K562 (cell line): ENCODE data around the gene IMPDH2. TPM values are rescaled to one million over a fixed set of nuclear protein-coding genes. Genes with fewer than 3 reads are reported as not detected.

Experiments
- CTBP1 ChIP-seq: fragments of 450-650 bp; IDR thresholded peaks from 2 replicates; pipeline ENCODE4 v1.6.1; 2016; ENCODE audit warnings: borderline replicate concordance
- FUS ChIP-seq: fragments of 200-400 bp; formaldehyde crosslinking; optimal IDR thresholded peaks from 2 replicates; pipeline ENCODE3; 2017; ENCODE audit warnings: low read depth, low read length
- MEF2D ChIP-seq: conservative IDR thresholded peaks from 2 replicates; pipeline ENCODE4 v1.6.1; 2016; ENCODE audit warnings: low read depth, missing genetic modification characterization, missing compliant biosample characterization
- RBM39 ChIP-seq: fragments of 200-400 bp; formaldehyde crosslinking; optimal IDR thresholded peaks from 2 replicates; pipeline ENCODE3; 2018; ENCODE audit warnings: low read depth, low read length
- TCF7L2 ChIP-seq: fragments of 150-350 bp; IDR thresholded peaks from 2 replicates; pipeline ENCODE4 v1.6.1; 2016; ENCODE audit warnings: low read depth, mild to moderate bottlenecking, low read length, moderate library complexity
- ZNF76 ChIP-seq: fragments of 250-450 bp; sonication (Bioruptor Pico); IDR thresholded peaks from 2 replicates; pipeline ENCODE4 v1.4.0; 2020; ENCODE audit warnings: mild to moderate bottlenecking, moderate library complexity, borderline replicate concordance
- ZNF780A ChIP-seq: fragments of 250-450 bp; sonication (Bioruptor Pico); IDR thresholded peaks from 2 replicates; pipeline ENCODE4 v1.5.0; 2021; ENCODE audit warnings: mild to moderate bottlenecking
- polyA plus RNA-seq, 8 experiments: library from polyadenylated mRNA; depleted of rRNA in 4 of 8; stranded (reverse) in 5 of 8; unstranded in 3 of 8; fragments of >200 nt; fragmentation: Nextera tagmentation in 2 of 8; fragmentation: Illumina TruSeq in 1 of 8; extraction: Ambion mirVana in 2 of 8; extraction: Trizol in 1 of 8; gene quantifications; 2 replicates each; pipeline versions ENCODE4 v1.2.1 to v1.2.3, GENCODE V29; 2011 to 2014; ENCODE audit warnings: inconsistent platforms in 1 of 8, missing spikeins in 1 of 8
- total RNA-seq, 7 experiments: library from RNA; depleted of rRNA in 6 of 7; stranded (reverse); fragments of >200 nt in 6 of 7; fragmentation: Illumina TruSeq in 2 of 7; extraction: Trizol in 2 of 7; gene quantifications; 2 replicates each; pipeline versions ENCODE4 v1.2.1 to v1.2.3, GENCODE V29; 2011 to 2021; ENCODE audit warnings: low replicate concordance in 1 of 7
- TF ChIP-seq, protein P1 (sequence below): fragments of 450-650 bp; IDR thresholded peaks from 2 replicates; pipeline ENCODE4 v1.6.1; 2016; ENCODE audit warnings: low read depth
- TF ChIP-seq, protein P2 (sequence below): fragments of 200-800 bp; sonication (Bioruptor generic); IDR thresholded peaks from 2 replicates; pipeline ENCODE4 v1.6.1; 2017; ENCODE audit warnings: missing genetic modification characterization, missing compliant biosample characterization
- TF ChIP-seq, protein P3 (sequence below): sonication (generic); formaldehyde crosslinking; IDR thresholded peaks from 2 replicates; pipeline ENCODE4 v1.8.1; 2023; ENCODE audit warnings: mild to moderate bottlenecking, missing genetic modification reagents

IMPDH2 gene
- total and polyA plus RNA-seq, 9 of the 15 experiments (the other 6 are each of a cell fraction or from before 2014, with no cell fraction given), result 318 to 507 (median 366) TPM

DNA sequence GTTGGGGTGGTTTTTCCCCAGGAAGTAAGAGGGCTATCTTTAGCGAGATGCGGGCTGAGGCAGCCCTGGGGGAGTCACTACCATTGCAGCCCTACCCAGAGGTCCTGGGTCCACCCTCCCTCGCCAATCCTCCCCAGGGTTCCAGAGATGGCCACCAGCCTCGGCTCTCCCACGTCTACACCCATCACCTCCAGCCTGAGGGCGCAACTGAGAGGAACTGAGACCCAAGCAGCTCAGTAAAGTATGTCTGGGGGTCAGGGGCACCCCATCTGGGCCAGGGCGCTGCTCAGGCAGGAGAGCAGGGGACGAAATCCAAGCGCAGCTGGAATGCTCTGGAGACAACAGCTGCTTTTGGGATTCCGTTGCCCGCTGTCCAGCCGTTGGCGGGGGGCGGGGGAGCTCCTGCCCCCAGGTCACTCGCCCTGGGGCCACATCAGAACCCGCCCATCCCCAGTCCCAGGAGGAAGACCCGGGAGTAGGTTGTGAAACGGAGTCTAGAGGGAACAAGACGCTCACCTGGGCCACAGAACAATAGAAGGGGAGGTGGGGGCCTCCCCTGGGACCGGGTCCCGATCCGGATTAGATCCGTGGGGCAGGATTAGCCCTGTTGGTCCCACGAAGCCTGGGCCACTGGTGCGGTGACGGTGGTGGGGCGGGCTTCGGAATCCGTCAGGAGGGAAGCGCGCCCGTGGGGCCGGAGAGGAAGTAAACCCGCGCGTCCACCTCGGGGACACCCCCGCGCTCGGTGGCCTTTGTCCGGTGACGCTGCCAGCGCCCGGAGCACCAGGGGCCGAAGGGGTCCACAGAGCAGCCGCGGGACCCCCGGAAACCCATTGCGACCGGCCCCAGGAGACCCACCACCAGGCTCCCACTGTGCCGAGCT is 8.6 kb downstream of the IMPDH2 start (continued):
- TF ChIP-seq, protein P1, sequence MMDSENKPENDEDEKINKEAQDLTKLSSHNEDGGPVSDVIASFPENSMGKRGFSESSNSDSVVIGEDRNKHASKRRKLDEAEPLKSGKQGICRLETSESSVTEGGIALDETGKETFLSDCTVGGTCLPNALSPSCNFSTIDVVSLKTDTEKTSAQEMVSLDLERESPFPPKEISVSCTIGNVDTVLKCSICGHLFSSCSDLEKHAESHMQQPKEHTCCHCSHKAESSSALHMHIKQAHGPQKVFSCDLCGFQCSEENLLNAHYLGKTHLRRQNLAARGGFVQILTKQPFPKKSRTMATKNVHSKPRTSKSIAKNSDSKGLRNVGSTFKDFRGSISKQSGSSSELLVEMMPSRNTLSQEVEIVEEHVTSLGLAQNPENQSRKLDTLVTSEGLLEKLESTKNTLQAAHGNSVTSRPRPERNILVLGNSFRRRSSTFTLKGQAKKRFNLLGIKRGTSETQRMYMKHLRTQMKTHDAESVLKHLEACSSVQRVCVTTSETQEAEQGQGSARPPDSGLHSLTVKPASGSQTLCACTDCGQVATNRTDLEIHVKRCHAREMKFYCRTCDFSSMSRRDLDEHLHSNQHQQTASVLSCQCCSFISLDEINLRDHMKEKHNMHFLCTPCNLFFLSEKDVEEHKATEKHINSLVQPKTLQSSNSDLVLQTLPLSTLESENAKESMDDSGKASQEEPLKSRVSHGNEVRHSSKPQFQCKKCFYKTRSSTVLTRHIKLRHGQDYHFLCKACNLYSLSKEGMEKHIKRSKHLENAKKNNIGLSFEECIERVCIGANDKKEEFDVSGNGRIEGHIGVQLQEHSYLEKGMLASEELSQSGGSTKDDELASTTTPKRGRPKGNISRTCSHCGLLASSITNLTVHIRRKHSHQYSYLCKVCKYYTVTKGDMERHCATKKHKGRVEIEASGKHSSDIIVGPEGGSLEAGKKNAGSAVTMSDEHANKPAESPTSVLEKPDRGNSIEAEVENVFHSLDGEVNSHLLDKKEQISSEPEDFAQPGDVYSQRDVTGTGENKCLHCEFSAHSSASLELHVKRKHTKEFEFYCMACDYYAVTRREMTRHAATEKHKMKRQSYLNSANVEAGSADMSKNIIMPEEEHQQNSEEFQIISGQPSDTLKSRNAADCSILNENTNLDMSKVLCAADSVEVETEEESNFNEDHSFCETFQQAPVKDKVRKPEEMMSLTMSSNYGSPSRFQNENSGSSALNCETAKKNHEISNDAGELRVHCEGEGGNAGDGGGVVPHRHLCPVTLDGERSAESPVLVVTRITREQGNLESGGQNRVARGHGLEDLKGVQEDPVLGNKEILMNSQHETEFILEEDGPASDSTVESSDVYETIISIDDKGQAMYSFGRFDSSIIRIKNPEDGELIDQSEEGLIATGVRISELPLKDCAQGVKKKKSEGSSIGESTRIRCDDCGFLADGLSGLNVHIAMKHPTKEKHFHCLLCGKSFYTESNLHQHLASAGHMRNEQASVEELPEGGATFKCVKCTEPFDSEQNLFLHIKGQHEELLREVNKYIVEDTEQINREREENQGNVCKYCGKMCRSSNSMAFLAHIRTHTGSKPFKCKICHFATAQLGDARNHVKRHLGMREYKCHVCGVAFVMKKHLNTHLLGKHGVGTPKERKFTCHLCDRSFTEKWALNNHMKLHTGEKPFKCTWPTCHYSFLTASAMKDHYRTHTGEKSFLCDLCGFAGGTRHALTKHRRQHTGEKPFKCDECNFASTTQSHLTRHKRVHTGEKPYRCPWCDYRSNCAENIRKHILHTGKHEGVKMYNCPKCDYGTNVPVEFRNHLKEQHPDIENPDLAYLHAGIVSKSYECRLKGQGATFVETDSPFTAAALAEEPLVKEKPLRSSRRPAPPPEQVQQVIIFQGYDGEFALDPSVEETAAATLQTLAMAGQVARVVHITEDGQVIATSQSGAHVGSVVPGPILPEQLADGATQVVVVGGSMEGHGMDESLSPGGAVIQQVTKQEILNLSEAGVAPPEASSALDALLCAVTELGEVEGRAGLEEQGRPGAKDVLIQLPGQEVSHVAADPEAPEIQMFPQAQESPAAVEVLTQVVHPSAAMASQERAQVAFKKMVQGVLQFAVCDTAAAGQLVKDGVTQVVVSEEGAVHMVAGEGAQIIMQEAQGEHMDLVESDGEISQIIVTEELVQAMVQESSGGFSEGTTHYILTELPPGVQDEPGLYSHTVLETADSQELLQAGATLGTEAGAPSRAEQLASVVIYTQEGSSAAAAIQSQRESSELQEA, result no peak
- TF ChIP-seq RBM39 (no peak), ZNF780A (no peak), ZNF76 (CRISPR knock-in tag) (no peak), FUS (no peak), MEF2D (no peak), CTBP1 (no peak), TCF7L2 (no peak)
- TF ChIP-seq, protein P2, sequence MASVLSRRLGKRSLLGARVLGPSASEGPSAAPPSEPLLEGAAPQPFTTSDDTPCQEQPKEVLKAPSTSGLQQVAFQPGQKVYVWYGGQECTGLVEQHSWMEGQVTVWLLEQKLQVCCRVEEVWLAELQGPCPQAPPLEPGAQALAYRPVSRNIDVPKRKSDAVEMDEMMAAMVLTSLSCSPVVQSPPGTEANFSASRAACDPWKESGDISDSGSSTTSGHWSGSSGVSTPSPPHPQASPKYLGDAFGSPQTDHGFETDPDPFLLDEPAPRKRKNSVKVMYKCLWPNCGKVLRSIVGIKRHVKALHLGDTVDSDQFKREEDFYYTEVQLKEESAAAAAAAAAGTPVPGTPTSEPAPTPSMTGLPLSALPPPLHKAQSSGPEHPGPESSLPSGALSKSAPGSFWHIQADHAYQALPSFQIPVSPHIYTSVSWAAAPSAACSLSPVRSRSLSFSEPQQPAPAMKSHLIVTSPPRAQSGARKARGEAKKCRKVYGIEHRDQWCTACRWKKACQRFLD (CRISPR knock-in tag), result 0 out of 2 replicates have a peak, but pooled peaks have one; percentile 22
- TF ChIP-seq, protein P3, sequence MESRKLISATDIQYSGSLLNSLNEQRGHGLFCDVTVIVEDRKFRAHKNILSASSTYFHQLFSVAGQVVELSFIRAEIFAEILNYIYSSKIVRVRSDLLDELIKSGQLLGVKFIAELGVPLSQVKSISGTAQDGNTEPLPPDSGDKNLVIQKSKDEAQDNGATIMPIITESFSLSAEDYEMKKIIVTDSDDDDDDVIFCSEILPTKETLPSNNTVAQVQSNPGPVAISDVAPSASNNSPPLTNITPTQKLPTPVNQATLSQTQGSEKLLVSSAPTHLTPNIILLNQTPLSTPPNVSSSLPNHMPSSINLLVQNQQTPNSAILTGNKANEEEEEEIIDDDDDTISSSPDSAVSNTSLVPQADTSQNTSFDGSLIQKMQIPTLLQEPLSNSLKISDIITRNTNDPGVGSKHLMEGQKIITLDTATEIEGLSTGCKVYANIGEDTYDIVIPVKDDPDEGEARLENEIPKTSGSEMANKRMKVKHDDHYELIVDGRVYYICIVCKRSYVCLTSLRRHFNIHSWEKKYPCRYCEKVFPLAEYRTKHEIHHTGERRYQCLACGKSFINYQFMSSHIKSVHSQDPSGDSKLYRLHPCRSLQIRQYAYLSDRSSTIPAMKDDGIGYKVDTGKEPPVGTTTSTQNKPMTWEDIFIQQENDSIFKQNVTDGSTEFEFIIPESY (CRISPR knock-in tag), result no peak
